ENCODE data around the gene HNRNPM. TPM values are rescaled to one million over a fixed set of nuclear protein-coding genes. Genes with fewer than 3 reads are reported as not detected.

HNRNPM gene
- total RNA-seq, 1 donor from 2014 or later: 152 TPM

DNA sequence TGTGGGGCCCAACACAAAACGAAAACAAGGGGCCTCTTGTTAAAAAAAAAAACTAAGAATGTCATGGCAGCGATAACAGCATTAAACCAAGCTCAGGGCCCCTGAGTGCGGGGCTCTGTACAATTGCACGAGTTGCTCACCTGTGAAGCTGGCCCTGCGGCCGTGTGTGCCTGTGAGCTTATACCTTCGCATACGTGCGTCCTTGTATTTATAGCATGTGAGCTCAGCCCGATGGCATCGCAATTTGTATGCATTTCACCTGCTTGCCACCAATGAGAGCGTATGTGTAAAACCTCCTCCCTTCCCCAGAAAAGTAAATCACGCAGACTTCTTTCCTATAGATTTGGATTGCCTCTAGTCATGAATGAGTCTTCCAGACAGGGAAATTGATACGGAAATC, 17.1 kb downstream of the HNRNPM start:
- no peaks in the 10 kb centered on the region for H3K9me3 ChIP-seq
- no peak for ATAC-seq
- TF ChIP-seq CTCF (IDR thresholded peaks at IDR 0.05): no peak
- no peak overlapping the region for H3K4me3 ChIP-seq
- H3K27me3 ChIP-seq (ENCODE audit: low read depth): no peaks in the 10 kb centered on the region
- H3K4me1 ChIP-seq: peaks cover 68% of the 10 kb centered on the region
- no peak overlapping the region for H3K27ac ChIP-seq
- no peak for DNase-seq
- intact Hi-C loops (cut with DNase I): no loop called here
- peaks cover 63% of the 10 kb centered on the region for H3K36me3 ChIP-seq

GRCh38 chr19:8462571-8462970, 17.8 kb downstream of the HNRNPM start:
- Histone ChIP-seq H3K36me3 (peaks cover 64% of the 10 kb centered on the region), H3K27ac (no peak overlapping the region)
- TF ChIP-seq CTCF (IDR thresholded peaks at IDR 0.05): no peak

GRCh38 chr19:8463365-8463764, 18.6 kb downstream of the HNRNPM start:
- DNase-seq (no peak), ATAC-seq (peak in 1 of 2 donors; percentile 46)
- intact Hi-C loops (cut with DNase I): no loop called here
- no peak for TF ChIP-seq CTCF (IDR thresholded peaks at IDR 0.05)
- H3K36me3 ChIP-seq: peaks cover 72% of the 10 kb centered on the region
- H3K27me3 ChIP-seq (ENCODE audit: low read depth): no peaks in the 10 kb centered on the region
- no peaks in the 10 kb centered on the region for H3K9me3 ChIP-seq
- H3K4me1 ChIP-seq: peaks cover 54% of the 10 kb centered on the region
- peak overlapping the region; percentile 29 for H3K27ac ChIP-seq
- no peak overlapping the region for H3K4me3 ChIP-seq

More at GRCh38 chr19:8462571-8462970, 17.8 kb downstream of the HNRNPM start:
- ATAC-seq: no peak
- no peak for DNase-seq
- intact Hi-C loops (cut with DNase I): no loop called here
- H3K4me3 ChIP-seq: no peak overlapping the region
- H3K4me1 ChIP-seq: peaks cover 61% of the 10 kb centered on the region
- H3K27me3 ChIP-seq (ENCODE audit: low read depth): no peaks in the 10 kb centered on the region
- no peaks in the 10 kb centered on the region for H3K9me3 ChIP-seq

DNA sequence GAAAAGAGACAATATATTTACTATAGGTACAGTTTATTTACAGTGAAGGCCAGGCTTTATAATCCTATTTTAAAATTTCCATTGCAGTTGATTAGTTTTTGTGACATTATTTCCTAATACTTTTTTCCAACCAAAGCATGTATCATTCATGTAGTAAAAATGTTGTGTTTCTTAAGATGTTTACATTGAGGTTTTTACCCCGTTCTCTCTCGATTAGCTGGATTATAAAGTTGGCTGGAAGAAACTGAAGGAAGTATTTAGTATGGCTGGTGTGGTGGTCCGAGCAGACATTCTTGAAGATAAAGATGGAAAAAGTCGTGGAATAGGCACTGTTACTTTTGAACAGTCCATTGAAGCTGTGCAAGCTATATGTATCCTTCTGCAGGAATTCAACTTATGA, 21.2 kb downstream of the HNRNPM start:
- Histone ChIP-seq H3K36me3 (peaks cover 91% of the 10 kb centered on the region), H3K4me1 (peaks cover 27% of the 10 kb centered on the region), H3K9me3 (no peaks in the 10 kb centered on the region), H3K27ac (no peak overlapping the region), H3K27me3 (ENCODE audit: low read depth) (no peaks in the 10 kb centered on the region), H3K4me3 (no peak overlapping the region)
- DNase-seq: no peak
- intact Hi-C loops (cut with DNase I): no loop called here
- no peak for TF ChIP-seq CTCF (IDR thresholded peaks at IDR 0.05)
- no peak for ATAC-seq

DNA sequence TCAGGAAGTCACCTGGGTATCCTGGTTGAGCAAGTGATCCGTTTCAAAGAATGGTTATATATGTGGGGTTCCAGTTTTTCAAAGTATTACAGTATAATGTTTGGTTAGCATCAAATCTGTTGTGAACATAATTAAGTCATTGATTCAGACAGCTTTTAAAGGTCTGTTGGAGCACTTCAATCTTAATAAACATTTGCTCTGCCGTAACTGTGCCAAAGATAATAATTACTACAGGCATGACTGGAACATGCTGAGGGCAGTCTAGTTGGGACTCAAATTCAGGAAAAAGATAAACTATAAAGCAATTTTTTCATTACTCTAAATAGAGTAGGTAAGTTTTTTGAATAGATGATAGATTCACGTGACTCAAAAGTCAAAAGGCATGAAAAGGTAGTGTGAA, 23.3 kb downstream of the HNRNPM start:
- ATAC-seq (no peak), DNase-seq (no peak)
- no peaks in the 10 kb centered on the region for H3K27me3 ChIP-seq (ENCODE audit: low read depth)
- peaks cover 100% of the 10 kb centered on the region for H3K36me3 ChIP-seq
- intact Hi-C loops (cut with DNase I): no loop called here
- no peak overlapping the region for H3K4me3 ChIP-seq
- no peak overlapping the region for H3K27ac ChIP-seq
- no peaks in the 10 kb centered on the region for H3K9me3 ChIP-seq
- H3K4me1 ChIP-seq: peaks cover 14% of the 10 kb centered on the region
- TF ChIP-seq CTCF (IDR thresholded peaks at IDR 0.05): no peak

Data from lower lobe of right lung (tissue), 2 donors.